Measurements from ENCODE around the gene COL21A1. TPM values are rescaled to one million over a fixed set of nuclear protein-coding genes. Genes with fewer than 3 reads are reported as not detected.

COL21A1 gene
- total and polyA plus RNA-seq, 2 of the 4 experiments (the other 2 are of a cell fraction): 0.05 TPM; not detected in 1

DNA sequence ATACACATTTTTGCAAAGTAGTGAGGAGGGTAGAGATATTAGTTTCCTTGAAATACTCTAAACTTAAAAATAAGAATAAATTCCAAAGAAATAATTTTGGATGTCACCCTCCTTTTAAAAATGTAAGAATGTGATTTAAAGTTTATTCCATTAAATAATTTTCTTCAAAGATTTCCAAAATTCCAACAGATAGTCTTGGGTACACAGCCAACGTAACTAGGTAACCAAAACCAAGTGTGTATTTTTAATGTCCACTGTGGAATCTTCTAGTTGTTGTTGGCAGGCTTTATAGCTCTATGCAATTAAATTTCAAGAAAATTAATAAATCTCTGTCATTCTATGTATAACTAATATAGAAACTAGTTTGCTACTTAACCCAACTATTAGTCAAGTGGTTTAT, 101.3 kb downstream of the COL21A1 start:
- Histone ChIP-seq H3K4me3 (ENCODE audit: insufficient read depth, low read depth, low read length) (no peak overlapping the region), H3K23ac (ENCODE audit: low read depth, low read length) (no peak overlapping the region), H3K14ac (replicated peaks; ENCODE audit: low read depth, low read length) (no peak overlapping the region), H2BK20ac (ENCODE audit: low read depth, low read length) (no peak overlapping the region), H2AK9ac (replicated peaks; ENCODE audit: low read depth, low read length, poor library complexity) (no peak overlapping the region), H3K9me1 (ENCODE audit: insufficient read depth, low read length) (no peaks in the 10 kb centered on the region), H2BK120ac (ENCODE audit: low read depth, low read length) (no peak overlapping the region), H3K18ac (ENCODE audit: low read depth, low read length) (no peak overlapping the region), H4K91ac (ENCODE audit: insufficient read depth, low read depth, low read length) (no peak overlapping the region), H2AFZ (replicated peaks; ENCODE audit: low read length, poor library complexity) (no peak overlapping the region), H3K56ac (ENCODE audit: extremely low read depth, insufficient read depth, low read length) (no peak overlapping the region), H3K9ac (ENCODE audit: low read depth, low read length) (no peak overlapping the region), H3K79me1 (ENCODE audit: low read depth in 1 of 2, low read length in 2 of 2) (no peaks in the 10 kb centered on the region), H3K9me3 (ENCODE audit: control insufficient read depth, insufficient read depth, low read length) (no peaks in the 10 kb centered on the region), H2BK5ac (ENCODE audit: low read depth, low read length, poor library complexity, severe bottlenecking) (no peak overlapping the region), H3K4me2 (ENCODE audit: low read depth, low read length) (no peak overlapping the region), H2AK5ac (ENCODE audit: low read depth, low read length) (no peak overlapping the region), H4K20me1 (ENCODE audit: insufficient read depth, low read length) (no peaks in the 10 kb centered on the region), H3K27me3 (ENCODE audit: control insufficient read depth, insufficient read depth, low read length) (no peaks in the 10 kb centered on the region), H2BK15ac (ENCODE audit: low read depth, low read length) (no peak overlapping the region), H3K27ac (ENCODE audit: insufficient read depth, low read length) (no peak overlapping the region), H4K8ac (ENCODE audit: low read depth in 2 of 2, low read length in 2 of 2) (no peak overlapping the region), H3K36me3 (ENCODE audit: control insufficient read depth, insufficient read depth, low read length) (no peaks in the 10 kb centered on the region), H3K4ac (ENCODE audit: low read depth, low read length) (no peak overlapping the region), H3K4me1 (ENCODE audit: control insufficient read depth, insufficient read depth, low read length) (peaks cover 2% of the 10 kb centered on the region; the same call in 1 of the 2 replicates), H4K5ac (ENCODE audit: low read depth, low read length) (no peak overlapping the region)
- ChIA-PET CTCF (no interaction called here), POLR2A (ENCODE audit: unreplicated experiment) (no interaction called here)
- WGBS, 2 experiments (ENCODE audit: extremely low coverage in 2 of 2, insufficient read length in 1 of 2): no CpG with 5 or more reads among the region's 1 CpG
- dilution Hi-C loops (cut with HindIII; ENCODE audit: low sequenced_read_pairs, unreplicated experiment): no loop called here
- BruUV-seq (replicated peaks): no TSS peak
- in situ Hi-C loops (cut with MboI; ENCODE audit: low sequenced_read_pairs): no loop called here
- no peak for DNase-seq
- intact Hi-C loops (cut with micrococcal nuclease): no loop called here
- TF ChIP-seq, protein P1, sequence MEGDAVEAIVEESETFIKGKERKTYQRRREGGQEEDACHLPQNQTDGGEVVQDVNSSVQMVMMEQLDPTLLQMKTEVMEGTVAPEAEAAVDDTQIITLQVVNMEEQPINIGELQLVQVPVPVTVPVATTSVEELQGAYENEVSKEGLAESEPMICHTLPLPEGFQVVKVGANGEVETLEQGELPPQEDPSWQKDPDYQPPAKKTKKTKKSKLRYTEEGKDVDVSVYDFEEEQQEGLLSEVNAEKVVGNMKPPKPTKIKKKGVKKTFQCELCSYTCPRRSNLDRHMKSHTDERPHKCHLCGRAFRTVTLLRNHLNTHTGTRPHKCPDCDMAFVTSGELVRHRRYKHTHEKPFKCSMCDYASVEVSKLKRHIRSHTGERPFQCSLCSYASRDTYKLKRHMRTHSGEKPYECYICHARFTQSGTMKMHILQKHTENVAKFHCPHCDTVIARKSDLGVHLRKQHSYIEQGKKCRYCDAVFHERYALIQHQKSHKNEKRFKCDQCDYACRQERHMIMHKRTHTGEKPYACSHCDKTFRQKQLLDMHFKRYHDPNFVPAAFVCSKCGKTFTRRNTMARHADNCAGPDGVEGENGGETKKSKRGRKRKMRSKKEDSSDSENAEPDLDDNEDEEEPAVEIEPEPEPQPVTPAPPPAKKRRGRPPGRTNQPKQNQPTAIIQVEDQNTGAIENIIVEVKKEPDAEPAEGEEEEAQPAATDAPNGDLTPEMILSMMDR (conservative IDR thresholded peaks at IDR 0.05; ENCODE audit: low read depth, low read length): no peak
- no peak for TF ChIP-seq POLR2A (IDR thresholded peaks at IDR 0.05; ENCODE audit: low read depth, low read length)
- TF ChIP-seq RCOR1 (IDR thresholded peaks at IDR 0.05; ENCODE audit: insufficient replicate concordance, low read length): no peak
- TF ChIP-seq CHD1 (IDR thresholded peaks at IDR 0.05; ENCODE audit: low read depth, low read length): no peak
- TF ChIP-seq MAZ (IDR thresholded peaks at IDR 0.05; ENCODE audit: borderline replicate concordance, low read depth, low read length): no peak
- no peak for TF ChIP-seq MAFK (IDR thresholded peaks at IDR 0.05; ENCODE audit: low read depth, low read length)
- no peak for TF ChIP-seq CEBPB (IDR thresholded peaks at IDR 0.05; ENCODE audit: low read depth, low read length)
- no peak for TF ChIP-seq MXI1 (IDR thresholded peaks at IDR 0.05; ENCODE audit: borderline replicate concordance, low read depth, low read length)
- TF ChIP-seq RFX5 (IDR thresholded peaks at IDR 0.05; ENCODE audit: low read depth, low read length): no peak
- TF ChIP-seq, protein P2, sequence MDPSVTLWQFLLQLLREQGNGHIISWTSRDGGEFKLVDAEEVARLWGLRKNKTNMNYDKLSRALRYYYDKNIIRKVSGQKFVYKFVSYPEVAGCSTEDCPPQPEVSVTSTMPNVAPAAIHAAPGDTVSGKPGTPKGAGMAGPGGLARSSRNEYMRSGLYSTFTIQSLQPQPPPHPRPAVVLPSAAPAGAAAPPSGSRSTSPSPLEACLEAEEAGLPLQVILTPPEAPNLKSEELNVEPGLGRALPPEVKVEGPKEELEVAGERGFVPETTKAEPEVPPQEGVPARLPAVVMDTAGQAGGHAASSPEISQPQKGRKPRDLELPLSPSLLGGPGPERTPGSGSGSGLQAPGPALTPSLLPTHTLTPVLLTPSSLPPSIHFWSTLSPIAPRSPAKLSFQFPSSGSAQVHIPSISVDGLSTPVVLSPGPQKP (IDR thresholded peaks at IDR 0.05; ENCODE audit: borderline replicate concordance, low read depth, low read length): no peak
- TF ChIP-seq FOS (IDR thresholded peaks at IDR 0.05; ENCODE audit: low read depth, low read length): no peak
- no peak for ATAC-seq (ENCODE audit: low read depth)

All from IMR-90 (cell line).